D721Med (cell line): ENCODE results near the gene IMMT.
A peak's percentile ranks its signal among the peaks of the same experiment; 100 is the strongest.
"Not testable (repeated sequence)": the region's sequence is repeated elsewhere in the genome, so short reads cannot be mapped to it uniquely, and the experiment has no call there.

ENCODE experiments used
- DNase-seq: peaks from one replicate; pipeline ENCODE4 v3.0.0; 2011; ENCODE audit warnings: low spot score; ENCODE audit not compliant: insufficient read length
- FAIRE-seq: peaks from 2 replicates; lab custom pipeline; 2011; peaks lifted over from hg19 to GRCh38; lab: Jason Lieb, UNC
- TF ChIP-seq, protein P1 (sequence below): IDR thresholded peaks from 2 replicates; pipeline ENCODE4 v1.5.1; 2012; ENCODE audit warnings: mild to moderate bottlenecking, control low read depth; ENCODE audit not compliant: insufficient read depth; ENCODE audit errors: missing control alignments

Gene IMMT

DNA sequence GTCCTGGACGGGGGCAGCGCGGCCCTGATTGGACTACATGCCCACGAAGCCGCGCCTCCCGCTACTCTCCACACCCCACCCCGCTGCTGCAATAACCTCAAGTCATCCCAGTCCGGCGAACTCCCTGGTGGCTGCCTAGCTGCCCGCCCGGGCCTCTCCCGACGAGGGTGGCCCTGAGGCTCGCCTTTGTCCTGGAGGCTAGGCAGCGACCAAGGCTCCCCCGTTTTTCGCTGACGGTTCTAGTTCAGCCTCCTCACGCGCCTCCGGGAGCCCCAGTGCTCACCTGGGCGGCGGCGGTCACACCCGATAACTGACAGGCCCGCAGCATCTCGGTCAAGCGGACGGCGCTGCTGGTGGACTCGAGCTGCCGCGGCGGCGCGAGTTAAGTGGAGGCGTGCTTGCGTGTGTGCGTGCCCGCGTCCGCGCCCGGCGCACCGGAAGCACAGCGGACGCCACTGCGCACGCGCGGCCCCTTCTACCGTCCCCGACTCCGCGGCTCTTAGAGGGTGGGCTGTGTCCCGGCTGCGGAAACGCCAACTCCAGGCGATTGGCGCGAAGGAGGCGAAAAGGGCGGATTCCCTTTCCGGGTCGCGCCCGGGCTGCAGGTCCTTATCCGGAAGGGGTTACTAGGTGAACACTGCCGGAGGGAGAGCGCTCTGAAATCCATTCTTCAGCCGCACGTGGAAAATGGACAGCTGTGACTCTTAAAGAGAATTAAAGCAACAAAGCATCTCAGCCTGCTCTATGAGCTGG lies at the start of gene IMMT:
IMMT (minus strand) TSS at position 408 of the 753 bp plus-strand sequence; CDS start at position 328, 80 bp downstream.
- FAIRE-seq (no peak), DNase-seq (peak; percentile 59)
- TF ChIP-seq, protein P1, sequence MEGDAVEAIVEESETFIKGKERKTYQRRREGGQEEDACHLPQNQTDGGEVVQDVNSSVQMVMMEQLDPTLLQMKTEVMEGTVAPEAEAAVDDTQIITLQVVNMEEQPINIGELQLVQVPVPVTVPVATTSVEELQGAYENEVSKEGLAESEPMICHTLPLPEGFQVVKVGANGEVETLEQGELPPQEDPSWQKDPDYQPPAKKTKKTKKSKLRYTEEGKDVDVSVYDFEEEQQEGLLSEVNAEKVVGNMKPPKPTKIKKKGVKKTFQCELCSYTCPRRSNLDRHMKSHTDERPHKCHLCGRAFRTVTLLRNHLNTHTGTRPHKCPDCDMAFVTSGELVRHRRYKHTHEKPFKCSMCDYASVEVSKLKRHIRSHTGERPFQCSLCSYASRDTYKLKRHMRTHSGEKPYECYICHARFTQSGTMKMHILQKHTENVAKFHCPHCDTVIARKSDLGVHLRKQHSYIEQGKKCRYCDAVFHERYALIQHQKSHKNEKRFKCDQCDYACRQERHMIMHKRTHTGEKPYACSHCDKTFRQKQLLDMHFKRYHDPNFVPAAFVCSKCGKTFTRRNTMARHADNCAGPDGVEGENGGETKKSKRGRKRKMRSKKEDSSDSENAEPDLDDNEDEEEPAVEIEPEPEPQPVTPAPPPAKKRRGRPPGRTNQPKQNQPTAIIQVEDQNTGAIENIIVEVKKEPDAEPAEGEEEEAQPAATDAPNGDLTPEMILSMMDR: no peak

DNA sequence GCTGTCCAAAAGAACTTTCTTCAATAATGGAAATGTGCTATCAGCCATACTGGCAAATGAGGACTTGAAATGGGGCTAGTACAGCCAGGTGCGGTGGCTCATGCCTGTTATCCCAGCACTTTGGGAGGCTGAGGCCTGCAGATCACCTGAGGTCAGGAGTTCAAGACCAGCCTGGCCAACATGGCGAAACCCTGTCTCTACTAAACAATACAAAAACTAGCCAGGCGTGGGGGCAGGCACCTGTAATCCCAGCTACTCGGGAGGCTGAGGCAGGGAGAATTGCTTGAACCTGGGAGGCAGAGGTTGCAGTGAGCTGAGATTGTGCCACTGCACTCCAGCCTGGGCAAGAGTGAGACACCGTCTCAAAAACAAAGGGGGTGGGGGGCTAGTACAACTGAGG lies 49.5 kb upstream of the IMMT start:
- not testable (repeated sequence) for DNase-seq, FAIRE-seq

DNA sequence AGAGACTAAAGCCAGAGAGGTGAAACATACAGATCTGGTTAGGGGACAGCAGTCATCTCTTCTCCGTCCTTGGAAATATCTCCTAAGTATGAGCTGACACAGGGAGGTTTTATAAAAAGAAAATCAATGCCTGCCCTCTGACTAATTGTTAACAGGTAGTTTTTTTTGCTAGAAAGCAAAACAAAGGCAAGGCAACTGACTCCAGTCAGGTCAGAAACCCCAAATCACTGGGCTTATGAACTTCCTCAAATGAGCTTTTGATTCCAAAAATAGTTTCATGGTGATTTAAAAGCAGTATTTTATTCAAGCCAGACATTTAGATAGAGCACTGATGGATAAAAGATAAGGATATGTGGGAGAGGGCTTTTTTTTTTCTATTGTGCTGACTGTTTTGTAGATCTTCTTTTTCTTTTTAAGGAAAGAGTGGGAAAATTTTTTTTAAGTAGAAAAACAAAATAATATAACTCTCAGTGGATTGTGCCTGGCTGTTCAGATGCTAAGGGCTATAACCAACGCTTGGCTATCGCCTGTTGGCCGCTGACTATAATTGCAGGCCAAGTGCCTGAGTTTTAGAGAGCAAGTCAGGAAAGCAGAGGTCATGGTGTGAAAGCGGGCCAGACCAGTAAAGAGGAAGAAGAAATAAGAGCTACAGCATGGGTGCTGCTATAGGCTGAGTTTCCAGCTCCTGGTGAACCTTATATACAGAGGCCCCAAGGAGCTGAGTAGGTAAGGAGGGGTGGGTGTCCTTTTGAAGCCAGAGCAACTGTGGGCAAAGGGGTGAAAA lies 48.9 kb upstream of the IMMT start:
- FAIRE-seq (no peak), DNase-seq (no peak)
- TF ChIP-seq, protein P1: no peak

DNA sequence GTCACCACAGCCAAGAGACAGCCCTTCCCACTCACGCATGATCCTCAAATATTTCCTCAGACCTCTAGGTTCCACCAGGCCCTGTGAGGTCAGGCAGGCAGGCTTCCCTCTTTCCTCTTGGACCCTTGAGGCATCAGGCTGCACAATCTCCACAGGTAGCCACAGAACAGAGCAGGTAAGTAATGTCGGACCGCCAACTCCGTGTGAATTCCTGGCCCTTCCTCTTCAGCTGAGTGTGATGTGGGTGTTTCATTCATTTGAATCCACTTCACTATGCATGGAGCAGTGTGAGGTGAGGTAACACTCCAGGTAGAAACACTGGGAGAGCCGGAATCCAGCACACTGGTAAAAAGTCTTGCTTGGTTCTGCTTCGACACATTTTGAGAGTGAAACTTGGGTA lies 48.0 kb upstream of the IMMT start:
- FAIRE-seq (no peak), DNase-seq (no peak)
- TF ChIP-seq, protein P1: no peak

DNA sequence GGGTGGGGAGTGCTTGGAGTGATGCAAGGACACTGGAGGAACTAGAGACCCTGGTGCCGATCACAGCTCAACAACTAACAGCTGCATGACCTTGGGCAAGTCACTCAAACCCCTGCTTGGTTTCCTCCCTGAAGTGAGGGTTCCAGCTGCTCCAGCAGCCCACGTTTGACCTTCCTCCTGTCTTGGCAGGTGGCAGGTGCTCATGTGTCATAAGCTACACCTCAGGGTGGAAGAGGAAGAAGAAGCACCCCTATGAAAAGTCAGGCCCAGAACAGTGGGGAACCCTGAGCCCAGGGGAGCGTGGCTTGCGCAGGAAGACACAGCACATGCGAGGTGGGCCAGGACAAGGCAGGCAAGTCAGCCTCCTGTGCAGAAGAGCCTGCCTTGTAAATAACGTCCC lies 46.3 kb upstream of the IMMT start:
- DNase-seq (no peak), FAIRE-seq (no peak)
- TF ChIP-seq, protein P1: no peak

DNA sequence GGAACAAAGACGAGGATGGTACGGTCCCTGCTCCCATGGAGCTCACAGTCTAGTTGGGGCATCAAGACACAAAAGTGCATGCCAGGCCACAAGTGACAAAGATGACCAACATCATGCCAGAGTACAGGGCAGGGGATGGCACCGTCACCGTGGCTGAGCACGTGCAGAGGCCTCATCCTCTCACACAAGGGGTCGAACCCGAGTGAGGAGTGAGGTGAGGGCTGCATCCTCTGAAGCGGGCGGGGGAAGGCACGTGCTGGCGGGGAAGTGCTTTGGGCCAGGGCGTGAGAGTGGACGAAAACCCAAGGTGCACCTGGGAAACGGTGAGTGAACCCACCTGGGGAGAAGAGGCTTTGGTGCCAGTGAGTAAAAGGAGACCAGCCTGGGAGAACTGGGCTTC lies 45.0 kb upstream of the IMMT start:
- FAIRE-seq: no peak
- TF ChIP-seq, protein P1: no peak
- DNase-seq: no peak

DNA sequence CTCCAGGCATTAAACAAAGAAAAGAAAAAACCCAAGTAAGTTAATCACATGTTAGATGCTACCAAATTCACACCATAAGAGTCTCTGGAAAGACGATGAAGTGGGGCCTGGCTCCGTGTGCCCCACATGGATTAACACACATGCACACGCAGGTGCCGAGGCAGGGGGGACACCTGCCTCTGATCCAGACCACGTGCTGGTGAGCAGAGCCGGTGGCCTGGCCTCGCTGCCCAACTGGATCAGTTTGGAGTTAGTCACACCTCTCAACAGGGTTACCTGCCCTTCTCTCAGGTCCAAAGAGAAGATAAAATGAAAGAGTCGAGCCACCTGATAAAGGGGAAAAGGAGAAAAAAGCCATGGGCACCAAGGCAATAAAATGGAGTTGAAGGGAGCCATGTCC lies 44.5 kb upstream of the IMMT start:
- no peak for FAIRE-seq

More for the DNA sequence above, 44.5 kb upstream of the IMMT start:
- DNase-seq: no peak
- TF ChIP-seq, protein P1: no peak
